Rectal smooth muscle tissue (tissue), 1 donor: ENCODE measurements around the gene NRG4.
"Not testable (repeated sequence)": the region's sequence is repeated elsewhere in the genome, so short reads cannot be mapped to it uniquely, and the experiment has no call there.

Experiments
- H3K27ac ChIP-seq: one replicate; pipeline ENCODE4 v1.7.0; 2013; ENCODE audit warnings: low read depth, low read length, inconsistent platforms
- H3K27me3 ChIP-seq: one replicate; pipeline ENCODE4 v1.7.0; 2013; ENCODE audit warnings: low read length; ENCODE audit not compliant: control insufficient read depth, insufficient read depth
- H3K36me3 ChIP-seq: one replicate; pipeline ENCODE4 v1.7.0; 2013; ENCODE audit warnings: low read length; ENCODE audit not compliant: control insufficient read depth, insufficient read depth
- H3K4me1 ChIP-seq: one replicate; pipeline ENCODE4 v1.7.0; 2013; ENCODE audit warnings: low read length; ENCODE audit not compliant: control insufficient read depth, insufficient read depth
- H3K4me3 ChIP-seq: one replicate; pipeline ENCODE4 v1.7.0; 2013; ENCODE audit warnings: low read length
- H3K9ac ChIP-seq: one replicate; pipeline ENCODE4 v1.7.0; 2013; ENCODE audit warnings: low read length

NRG4 gene

DNA sequence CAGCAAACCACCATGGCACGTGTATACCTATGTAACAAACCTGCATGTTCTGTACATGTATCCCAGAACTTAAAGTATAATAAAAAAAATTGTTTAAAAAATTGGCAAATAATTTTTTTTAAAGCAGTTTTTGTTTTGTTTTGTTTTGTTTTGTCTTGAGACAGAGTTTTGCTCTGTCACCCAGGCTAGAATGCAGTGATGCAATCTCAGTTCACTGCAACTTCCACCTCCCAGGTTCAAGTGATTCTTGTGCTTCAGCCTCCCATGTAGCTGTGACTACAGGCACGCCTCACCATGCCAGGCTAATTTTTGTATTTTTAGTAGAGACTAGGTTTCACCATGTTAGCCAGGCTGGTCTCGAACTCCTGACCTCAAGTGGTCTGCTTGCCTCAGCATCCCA is 27.5 kb downstream of the NRG4 start:
- H3K4me3 ChIP-seq, H3K4me1 ChIP-seq, H3K36me3 ChIP-seq, H3K9ac ChIP-seq, H3K27me3 ChIP-seq, H3K27ac ChIP-seq: not testable (repeated sequence)

DNA sequence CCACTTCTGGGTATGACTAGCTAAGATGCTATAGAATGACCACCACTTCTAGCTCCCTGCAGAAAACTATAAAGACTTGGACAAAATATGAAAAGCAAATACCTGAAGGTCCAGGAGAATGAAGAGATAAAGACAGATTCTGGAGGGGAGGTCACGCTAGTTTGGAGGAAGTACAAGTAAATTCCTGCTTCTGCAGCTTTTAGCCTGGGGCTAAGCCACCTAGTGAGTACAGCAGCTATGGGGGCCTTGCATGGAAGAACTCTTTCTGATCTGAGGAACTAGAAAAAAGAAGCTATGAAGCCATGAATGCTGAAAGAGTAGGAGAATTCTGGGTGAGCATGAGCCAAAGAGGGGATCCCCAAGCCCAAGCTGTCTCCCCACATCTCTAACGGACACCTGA is 29.8 kb downstream of the NRG4 start:
- H3K9ac ChIP-seq: no peak overlapping the region
- H3K4me3 ChIP-seq: no peak overlapping the region
- H3K27me3 ChIP-seq: no peaks in the 10 kb centered on the region
- no peak overlapping the region for H3K27ac ChIP-seq
- no peaks in the 10 kb centered on the region for H3K4me1 ChIP-seq
- H3K36me3 ChIP-seq: no peaks in the 10 kb centered on the region

DNA sequence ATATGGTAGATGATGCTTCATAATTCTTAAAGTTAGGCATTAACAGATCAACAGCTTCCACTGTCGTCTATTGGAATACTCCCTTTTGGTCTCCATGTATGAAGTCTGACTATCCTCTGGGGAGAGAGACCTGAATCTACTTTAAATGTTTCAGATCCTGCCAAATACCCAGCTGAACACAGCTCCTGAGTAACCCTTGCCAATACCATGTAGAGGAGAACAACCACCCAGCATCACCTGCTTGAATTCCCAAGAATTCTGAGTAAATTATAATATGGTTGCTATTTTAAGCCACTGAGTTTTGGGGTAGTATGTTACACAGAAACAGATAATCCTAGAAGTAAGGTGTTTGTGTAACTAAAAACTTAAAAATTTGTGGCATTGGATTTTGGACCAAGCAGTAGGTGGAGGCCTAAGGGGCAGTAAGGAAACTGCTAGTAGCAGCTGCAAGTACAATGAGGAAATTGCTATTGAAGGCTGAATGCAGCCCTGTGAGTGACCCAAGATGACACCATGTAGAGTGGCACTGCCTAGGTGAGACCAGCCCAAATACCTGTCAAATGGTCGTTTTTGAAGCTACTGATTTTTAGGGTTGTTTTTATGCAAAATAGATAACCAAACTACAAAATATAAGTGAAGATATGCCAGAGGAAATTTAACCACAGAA is 30.9 kb downstream of the NRG4 start:
- Histone ChIP-seq H3K27me3 (no peaks in the 10 kb centered on the region), H3K36me3 (no peaks in the 10 kb centered on the region), H3K9ac (no peak overlapping the region), H3K4me1 (no peaks in the 10 kb centered on the region), H3K4me3 (no peak overlapping the region), H3K27ac (no peak overlapping the region)

DNA sequence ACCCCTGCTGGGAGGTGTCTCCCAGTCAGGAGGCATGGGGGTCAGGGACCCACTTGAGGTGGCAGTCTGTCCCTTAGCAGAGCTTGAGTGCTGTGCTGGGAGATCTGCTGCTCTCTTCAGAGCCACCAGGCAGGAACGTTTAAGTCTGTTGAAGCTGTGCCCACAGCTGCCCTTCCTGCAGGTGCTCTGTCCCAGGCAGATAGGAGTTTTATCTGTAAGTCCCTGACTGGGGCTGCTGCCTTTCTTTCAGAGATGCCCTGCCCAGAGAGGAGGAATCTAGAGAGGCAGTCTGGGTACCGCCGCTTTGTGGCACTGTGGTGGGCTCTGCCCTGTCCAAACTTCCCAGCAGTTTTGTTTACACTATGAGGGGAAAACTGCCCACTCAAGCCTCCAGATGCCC is 35.5 kb downstream of the NRG4 start:
- not testable (repeated sequence) for H3K4me3 ChIP-seq, H3K9ac ChIP-seq, H3K4me1 ChIP-seq, H3K27ac ChIP-seq, H3K36me3 ChIP-seq, H3K27me3 ChIP-seq

DNA sequence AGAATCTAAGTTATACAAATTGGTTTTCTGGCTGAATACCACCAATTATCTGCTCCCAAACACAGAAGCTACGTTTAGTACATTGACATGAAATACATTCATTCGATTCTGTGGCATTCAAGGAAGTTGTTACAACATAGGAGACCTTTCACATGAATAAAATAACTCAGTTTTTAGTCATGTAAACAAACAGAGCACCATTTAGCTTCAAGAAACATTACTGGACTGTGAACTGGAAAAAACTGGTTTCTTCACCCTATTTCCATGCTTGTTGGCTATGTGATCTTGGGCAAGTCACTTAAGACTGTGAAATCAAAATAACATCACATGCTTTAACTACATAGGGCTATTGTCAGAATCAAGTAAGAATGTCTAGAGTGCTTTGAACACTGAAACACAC is 46.2 kb downstream of the NRG4 start:
- no peaks in the 10 kb centered on the region for H3K27me3 ChIP-seq
- no peaks in the 10 kb centered on the region for H3K4me1 ChIP-seq
- no peak overlapping the region for H3K27ac ChIP-seq
- no peak overlapping the region for H3K9ac ChIP-seq
- H3K4me3 ChIP-seq: no peak overlapping the region
- H3K36me3 ChIP-seq: no peaks in the 10 kb centered on the region

DNA sequence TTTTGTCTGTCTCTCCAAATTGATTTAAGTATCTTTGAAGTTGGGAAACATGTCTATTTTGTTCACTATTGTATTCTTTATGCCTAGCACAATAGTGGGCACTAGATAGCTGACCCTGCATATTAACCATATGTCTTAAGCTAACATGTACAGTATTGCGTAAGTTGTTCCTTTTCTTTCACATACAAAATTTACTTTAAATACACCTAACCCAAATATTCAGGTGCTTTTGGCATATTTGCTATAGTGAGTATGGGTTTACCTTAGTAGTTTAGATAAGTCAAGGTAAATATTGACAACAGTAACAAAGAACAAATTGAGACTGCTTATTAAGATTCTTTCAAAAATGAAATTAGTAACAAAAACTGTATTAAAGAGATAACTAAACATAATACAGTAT is 50.9 kb downstream of the NRG4 start:
- H3K36me3 ChIP-seq: no peaks in the 10 kb centered on the region
- H3K4me1 ChIP-seq: no peaks in the 10 kb centered on the region
- no peak overlapping the region for H3K9ac ChIP-seq
- no peak overlapping the region for H3K27ac ChIP-seq
- no peaks in the 10 kb centered on the region for H3K27me3 ChIP-seq
- no peak overlapping the region for H3K4me3 ChIP-seq

DNA sequence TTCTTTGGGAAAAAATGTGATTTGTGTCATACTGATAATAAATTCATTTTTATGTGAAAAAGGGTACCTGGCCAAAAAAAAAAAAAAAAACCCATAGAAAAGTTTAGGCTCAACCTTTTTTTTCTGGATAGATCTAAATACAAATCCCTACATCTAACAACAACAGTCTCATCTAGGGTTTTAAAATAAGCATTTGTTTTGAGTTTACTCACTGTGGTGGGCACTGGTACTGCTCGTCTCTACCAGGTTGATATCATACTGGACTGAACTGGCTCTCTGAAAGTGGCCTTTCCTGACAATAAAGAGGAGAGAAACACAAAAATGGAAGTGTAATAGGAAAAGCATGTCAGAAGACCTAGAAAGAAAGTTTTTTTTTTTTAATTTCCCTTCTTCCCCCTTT is 56.5 kb downstream of the NRG4 start:
- Histone ChIP-seq H3K36me3 (no peaks in the 10 kb centered on the region), H3K9ac (no peak overlapping the region), H3K27me3 (no peaks in the 10 kb centered on the region), H3K4me3 (no peak overlapping the region), H3K4me1 (no peaks in the 10 kb centered on the region), H3K27ac (no peak overlapping the region)

DNA sequence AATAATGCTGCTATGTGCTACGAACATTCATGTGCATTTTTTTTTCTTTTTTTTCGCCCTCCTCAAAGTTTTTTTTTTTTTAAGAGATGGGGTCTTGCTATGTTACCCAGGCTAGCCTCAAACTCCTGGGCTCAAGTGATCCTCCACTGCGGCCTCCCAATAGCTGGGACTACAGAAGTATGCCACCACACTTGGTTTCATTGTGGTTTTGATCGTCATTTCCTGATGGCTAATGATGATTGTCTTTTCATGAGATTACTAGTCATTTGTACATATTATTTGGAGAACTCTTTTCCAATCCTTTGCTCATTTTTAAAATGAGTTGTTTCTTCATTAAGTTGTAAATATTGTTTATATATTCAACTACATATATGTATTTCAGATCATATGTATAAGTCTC is 59.7 kb downstream of the NRG4 start:
- no peak overlapping the region for H3K9ac ChIP-seq
- H3K4me1 ChIP-seq: no peaks in the 10 kb centered on the region
- H3K27me3 ChIP-seq: no peaks in the 10 kb centered on the region
- no peaks in the 10 kb centered on the region for H3K36me3 ChIP-seq
- no peak overlapping the region for H3K4me3 ChIP-seq
- no peak overlapping the region for H3K27ac ChIP-seq

DNA sequence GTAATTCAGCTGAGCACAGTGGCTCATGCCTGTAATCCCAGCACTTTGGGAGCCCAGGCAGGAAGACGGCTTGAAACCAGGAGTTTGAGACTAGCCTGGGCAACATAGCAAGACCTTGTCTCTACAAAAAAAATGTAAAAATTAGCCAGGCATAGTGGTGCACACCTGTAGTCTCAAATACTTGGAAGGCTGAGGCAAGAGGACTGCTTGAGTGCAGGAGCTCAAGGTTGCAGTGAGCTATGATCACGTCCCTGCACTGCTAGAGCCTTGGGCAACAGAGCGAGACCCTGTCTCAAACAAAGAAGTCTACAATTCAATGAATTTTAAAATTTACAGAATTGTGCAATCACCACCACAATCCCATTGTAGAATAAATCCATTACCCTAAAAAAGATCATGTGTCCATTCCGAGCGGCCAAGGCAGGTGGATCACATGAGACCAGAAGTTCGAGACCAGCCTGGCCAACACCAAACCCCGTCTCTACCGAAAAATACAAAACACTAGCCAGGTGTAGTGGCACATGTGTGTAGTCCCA is 63.4 kb downstream of the NRG4 start:
- H3K27me3 ChIP-seq: no peaks in the 10 kb centered on the region
- no peaks in the 10 kb centered on the region for H3K36me3 ChIP-seq
- no peak overlapping the region for H3K9ac ChIP-seq
- H3K4me1 ChIP-seq: no peaks in the 10 kb centered on the region
- H3K27ac ChIP-seq: no peak overlapping the region
- no peak overlapping the region for H3K4me3 ChIP-seq

DNA sequence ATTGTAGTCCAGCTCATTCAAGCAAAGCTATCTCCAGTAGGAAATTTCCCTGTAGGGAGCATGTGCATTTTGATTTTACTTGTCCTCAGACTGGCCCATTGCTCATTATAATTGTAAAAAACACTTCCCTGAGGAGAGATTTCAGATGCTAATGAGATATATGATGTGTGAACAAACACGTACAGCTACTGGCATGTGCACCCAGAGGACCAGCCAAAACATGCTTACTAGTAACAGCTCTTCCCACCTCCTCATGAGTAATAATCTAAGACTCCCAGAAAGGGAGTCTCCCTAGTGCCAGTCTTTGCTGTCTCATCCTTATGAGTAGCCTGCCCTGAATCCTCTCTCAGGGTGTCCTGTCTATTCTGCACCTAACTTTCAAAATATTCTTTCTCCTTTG is 65.1 kb downstream of the NRG4 start:
- Histone ChIP-seq H3K27ac (no peak overlapping the region), H3K36me3 (no peaks in the 10 kb centered on the region), H3K4me1 (no peaks in the 10 kb centered on the region), H3K9ac (no peak overlapping the region), H3K4me3 (no peak overlapping the region), H3K27me3 (no peaks in the 10 kb centered on the region)

DNA sequence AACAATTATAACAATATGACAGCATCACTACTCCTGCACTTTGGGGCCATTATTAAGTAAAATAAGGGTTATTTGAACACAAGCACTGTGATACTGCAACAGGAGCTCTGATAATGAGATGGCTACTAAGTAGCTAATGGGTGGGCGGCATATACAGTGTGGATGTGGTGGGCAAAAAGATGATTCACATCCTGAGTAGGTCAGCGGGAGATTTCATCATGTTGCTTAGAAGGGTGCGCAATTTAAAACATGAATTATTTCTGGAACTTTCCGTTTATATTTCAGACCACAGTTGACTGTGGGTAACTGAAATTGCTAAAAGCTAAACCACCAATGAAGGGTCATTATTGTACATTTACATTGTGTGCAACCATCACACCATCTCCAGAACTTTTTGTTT is 66.3 kb downstream of the NRG4 start:
- H3K27ac ChIP-seq: no peak overlapping the region
- no peak overlapping the region for H3K9ac ChIP-seq
- H3K4me3 ChIP-seq: no peak overlapping the region
- H3K4me1 ChIP-seq: no peaks in the 10 kb centered on the region
- no peaks in the 10 kb centered on the region for H3K27me3 ChIP-seq
- H3K36me3 ChIP-seq: no peaks in the 10 kb centered on the region

DNA sequence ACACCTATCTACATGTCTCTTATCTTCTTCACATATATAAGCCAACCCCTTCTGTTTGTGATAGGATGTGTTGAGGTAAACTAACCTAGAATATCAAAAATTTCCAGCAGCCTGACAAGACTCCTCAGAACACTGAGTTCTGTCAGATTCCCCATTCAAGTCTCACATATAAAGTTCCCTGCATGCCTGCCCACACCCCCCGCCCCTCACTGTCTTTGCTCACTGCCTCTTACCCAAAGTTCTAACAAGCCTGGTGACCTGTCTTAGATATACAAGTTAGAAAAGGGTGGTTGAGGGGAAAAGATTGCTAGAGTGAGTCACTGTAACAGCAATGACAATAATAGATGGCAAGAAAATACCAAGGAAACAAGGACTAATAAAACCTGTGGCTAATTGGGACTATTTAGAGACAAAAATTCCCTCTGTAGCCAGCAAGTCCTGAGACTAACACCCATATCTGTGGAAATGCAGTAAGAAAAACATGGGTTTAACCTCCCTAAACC is 68.5 kb downstream of the NRG4 start:
- Histone ChIP-seq H3K27ac (no peak overlapping the region), H3K9ac (no peak overlapping the region), H3K4me1 (no peaks in the 10 kb centered on the region), H3K27me3 (no peaks in the 10 kb centered on the region), H3K36me3 (no peaks in the 10 kb centered on the region), H3K4me3 (no peak overlapping the region)

DNA sequence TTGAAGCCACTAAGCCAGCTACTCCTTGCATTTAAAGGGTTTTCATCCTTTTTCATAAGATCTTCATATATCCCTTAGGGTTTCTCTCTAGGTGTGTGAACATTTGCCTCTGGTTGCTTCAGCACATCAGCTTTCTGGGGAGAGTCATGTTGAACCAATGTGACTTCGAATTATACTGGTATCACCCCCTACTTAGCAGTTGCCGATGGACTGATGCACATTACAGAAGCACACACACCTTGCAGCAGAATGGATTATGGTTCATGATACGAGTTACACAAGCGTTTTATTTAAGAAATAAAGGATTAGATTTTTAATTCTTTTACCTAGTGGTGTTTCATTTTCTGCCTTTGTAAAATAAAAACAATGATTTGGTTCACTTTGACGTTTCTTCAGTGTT is 69.0 kb downstream of the NRG4 start:
- Histone ChIP-seq H3K9ac (no peak overlapping the region), H3K27me3 (no peaks in the 10 kb centered on the region), H3K27ac (no peak overlapping the region), H3K4me1 (no peaks in the 10 kb centered on the region), H3K4me3 (no peak overlapping the region), H3K36me3 (no peaks in the 10 kb centered on the region)
